GM19023 (cell line): ENCODE measurements around the gene MRPL44.
"Not testable (repeated sequence)": the region's sequence is repeated elsewhere in the genome, so short reads cannot be mapped to it uniquely, and the experiment has no call there.

Experiments
- ATAC-seq: cut with Tn5 transposase; IDR thresholded peaks from one replicate; pipeline ENCODE4 v1.9.1; 2021; ENCODE audit warnings: mild to moderate bottlenecking, moderate library complexity; ENCODE audit not compliant: unreplicated experiment

MRPL44 gene

GRCh38 chr2:224000662-224001061 lies 43.4 kb downstream of the MRPL44 start:
- ATAC-seq = not testable (repeated sequence)

- ATAC-seq = no peak
These were observed 46.9 kb downstream of the MRPL44 start for GRCh38 chr2:224004105-224004695.

GRCh38 chr2:224008702-224009261 lies 51.5 kb downstream of the MRPL44 start:
- ATAC-seq = no peak

GRCh38 chr2:224009605-224010315 lies 52.5 kb downstream of the MRPL44 start:
- ATAC-seq = no peak

GRCh38 chr2:224011837-224012236 lies 54.6 kb downstream of the MRPL44 start:
- ATAC-seq = no peak

- no peak for ATAC-seq
These were observed 57.1 kb downstream of the MRPL44 start for GRCh38 chr2:224014336-224014735.

DNA sequence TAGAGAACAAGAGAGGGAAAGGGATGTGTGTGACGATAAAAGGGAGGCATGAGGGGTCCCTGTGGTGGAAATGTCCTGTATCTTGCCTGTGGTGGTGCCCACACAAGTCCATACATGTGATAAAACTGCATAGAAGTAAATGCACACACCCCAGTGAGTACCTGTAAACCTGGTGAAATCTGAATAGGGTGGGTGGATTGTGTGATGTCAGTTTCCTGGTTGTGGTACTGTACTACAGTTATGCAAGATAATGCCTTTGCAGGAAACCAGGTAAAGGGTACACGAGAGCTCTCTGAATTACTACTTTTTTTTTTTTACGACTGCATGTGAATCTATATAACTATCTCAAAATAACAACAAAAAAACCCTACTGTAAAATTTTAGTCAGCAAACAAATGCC lies 59.7 kb downstream of the MRPL44 start:
- ATAC-seq = no peak
